DMS153 treated with DMSO at 0.1 percent for 48 hours (cell line): Measurements from ENCODE around the gene UMAD1.
"Not testable (repeated sequence)": the region's sequence is repeated elsewhere in the genome, so short reads cannot be mapped to it uniquely, and the experiment has no call there.

ENCODE experiments used
- DNase-seq: peaks from one replicate; lab custom pipeline; 2025; ENCODE audit not compliant: unreplicated experiment; lab: John Stamatoyannopoulos, UW

The UMAD1 gene

DNA sequence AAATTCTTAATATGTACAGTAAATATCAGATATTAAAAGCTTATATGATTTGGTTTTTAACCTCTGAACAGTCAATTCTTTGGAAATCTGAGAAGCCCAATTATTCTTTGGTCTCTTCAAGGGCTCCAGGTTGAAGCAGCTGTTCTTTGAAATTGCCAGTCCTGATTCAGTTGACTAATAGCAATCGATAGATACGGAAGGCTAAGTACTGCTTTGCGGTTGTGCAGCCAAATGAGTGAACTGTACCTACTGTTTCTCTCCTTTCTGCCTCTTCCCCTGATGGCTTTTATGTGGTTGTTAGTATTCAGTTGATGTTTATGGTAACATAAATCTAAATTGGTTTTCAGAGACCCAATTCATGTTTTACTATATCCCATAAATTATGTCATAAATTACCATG, 181.0 kb downstream of the UMAD1 start:
- DNase-seq, result peak; percentile 52

DNA sequence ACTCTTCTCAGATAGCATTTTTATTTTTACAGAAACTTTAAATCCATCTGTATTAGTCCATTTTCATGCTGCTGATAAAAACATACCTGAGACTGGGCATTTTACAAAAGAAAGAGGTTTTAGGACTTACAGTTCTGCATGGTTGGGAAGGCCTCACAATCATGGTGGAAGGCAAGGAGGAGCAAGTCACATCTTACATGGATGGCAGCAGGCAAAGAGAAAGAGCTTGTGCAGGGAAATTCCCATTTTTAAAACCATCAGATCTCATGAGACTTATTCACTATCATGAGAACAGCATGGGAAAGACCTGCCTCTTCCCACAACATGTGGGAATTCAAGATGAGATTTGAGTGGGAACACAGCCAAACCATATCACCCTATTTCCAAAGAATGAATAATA, 184.7 kb downstream of the UMAD1 start:
- DNase-seq, result not testable (repeated sequence)

DNA sequence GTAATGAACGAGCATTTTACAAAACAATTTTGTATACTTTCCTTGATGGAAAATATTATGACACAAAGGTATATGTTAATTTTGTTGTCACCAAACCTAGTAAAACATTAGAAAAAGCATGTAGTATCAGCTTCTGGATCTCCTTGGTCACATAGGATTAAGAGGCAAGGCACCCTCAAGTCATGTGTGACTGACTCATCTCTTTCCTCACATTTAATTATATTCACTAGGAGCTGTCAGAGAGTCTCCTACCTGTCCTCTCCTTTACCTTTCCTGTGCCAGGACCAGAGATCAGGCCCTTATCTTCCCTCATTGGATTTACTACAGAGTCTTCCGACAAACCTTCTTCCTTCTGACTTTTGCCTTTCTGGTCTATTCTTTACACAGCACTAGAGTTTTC, 189.1 kb downstream of the UMAD1 start:
- DNase-seq, result no peak

DNA sequence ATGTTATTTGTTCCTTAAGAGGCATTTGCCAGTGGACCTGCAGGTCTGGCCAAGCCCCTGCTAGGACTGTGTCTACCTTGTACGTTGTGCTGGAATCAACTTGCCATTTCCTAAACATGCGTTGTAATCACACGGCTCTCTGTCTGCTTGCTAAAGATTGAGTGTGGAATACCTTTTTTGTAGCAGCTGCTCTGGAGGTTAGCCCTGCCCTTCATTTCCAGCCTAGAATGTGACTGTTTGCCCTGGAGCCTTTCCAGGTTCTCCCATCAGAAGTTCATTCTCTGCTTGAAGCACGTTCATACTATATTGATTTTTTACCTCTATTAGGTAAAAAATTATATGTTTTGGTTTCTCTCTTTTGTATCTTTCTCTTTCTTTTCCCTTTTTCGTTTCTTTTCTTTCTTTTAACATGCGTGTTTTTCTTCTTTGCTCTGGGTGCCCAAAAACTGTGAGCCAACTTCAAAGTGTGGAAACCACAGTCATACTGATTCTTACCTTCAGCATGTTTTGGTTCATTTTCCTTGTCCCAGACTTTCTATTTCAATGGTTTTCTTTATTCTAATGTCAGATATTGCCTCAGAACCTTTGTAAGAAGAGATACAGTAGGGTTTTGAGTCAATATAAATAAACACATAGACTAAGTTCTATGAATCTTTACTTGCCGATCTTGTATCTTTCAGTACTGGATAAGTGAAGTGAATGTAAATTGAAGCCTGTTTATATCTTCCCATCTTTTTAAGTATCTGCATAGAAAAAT, 189.7 kb downstream of the UMAD1 start:
- DNase-seq, result peak; percentile 38

DNA sequence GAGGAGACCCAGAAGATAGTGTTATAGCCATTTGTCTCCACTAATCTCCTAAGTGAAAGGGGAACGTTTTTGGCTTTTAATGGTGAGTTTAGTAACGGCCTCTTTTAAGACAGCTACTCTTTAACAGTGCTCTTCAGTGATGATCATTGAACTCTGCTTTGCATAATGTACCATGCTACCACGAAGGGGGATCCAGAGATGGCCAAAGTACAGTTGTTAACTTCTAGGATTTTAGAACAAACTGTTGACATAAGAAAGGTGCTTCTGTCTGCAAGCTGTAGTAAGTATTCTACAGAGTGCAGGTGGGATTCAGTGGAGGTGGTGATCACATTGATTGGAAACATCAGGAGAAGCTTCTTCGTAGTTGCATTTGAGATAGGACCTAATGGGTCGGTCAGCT, 192.0 kb downstream of the UMAD1 start:
- DNase-seq, result no peak

DNA sequence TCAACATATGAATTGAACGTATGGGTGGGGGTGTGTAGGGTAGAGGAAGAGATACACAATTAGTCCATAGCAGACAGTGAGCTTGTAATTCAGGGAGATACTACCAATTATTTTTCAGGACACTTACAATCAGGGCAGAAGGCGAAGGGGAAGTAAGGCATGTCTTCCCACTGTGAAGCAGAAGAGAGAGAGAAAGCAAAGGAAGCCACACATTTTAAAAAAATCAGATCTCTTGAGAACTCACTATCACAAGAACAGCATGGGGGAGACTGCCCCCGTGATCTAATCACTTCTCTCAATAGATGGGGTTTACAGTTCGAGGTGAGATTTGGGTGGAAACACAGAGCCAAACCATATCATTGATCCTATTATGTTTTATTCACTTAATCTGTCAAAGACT, 194.2 kb downstream of the UMAD1 start:
- DNase-seq, result no peak

DNA sequence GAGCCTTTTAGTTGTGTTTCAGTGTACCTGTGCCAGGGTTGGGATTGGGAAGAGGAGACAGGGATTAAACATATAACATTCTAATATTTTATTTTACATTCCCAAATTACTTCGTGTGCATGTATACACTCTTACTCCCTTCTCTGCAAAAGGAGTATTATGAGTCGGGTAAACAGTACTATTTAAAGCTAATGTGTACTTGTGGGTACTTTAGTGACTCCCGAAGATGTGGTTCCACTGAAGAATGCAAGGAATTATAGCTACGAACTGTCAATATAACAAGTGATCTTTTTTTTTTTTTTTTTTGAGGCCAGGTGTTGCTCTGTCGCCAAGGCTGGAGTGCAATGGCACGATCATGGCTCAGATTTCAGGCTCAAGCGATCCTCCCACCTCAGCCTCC, 200.5 kb downstream of the UMAD1 start:
- no peak for DNase-seq

DNA sequence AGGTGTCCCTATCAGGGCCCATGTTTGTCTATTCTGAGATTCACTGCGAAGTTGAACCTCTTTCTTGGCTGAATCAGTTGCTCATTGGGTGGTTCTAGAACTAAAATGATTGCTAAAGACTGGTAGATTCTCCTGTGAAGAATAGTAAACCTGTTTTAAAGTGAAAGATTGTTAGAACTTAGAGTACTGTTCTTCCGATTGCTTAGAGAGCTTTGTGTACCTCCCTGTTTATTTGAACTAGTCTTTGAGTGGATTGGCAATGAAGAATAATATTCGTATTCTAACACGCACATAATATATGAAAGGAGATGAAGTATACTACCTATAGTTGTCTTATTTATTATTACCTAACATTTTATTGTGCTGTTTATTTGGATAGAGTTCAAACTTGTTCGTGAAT, 202.7 kb downstream of the UMAD1 start:
- no peak for DNase-seq

DNA sequence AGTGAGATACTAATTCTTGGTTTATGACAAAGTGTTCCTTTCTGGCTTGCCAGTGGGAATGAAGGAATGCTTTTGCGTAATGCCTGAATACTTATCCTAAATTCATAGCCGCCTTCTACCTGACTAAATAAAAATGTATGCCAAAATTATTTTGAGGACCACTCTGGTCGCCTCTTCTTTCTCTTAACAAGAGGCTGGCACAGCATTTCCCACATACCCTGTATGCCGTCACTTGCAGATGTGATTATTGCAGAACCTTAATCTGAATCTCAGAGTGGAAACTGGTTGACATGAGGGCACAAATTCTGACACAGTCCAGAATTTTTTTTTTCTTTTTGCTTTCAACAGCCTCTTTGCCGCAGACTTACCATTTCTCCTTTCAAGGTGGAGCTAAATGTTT, 203.4 kb downstream of the UMAD1 start:
- DNase-seq, result no peak

DNA sequence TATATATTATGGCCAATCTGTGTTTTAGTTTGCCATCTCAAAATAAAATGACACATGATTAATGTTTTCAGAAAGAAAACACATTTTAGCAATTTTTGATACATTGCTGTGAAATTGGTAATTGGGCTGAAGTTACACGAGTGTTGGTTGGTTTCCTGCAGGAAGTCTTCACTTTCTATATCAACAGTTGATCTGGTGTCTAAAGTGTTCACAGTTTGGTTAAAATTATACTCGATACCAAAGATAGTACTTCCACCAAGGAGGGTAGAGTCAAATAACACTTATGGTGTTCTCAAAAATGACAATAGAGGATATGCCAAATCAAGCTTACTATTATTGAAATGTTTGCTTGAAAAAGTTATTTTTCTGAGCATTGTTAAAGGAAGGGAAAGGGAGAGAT, 207.7 kb downstream of the UMAD1 start:
- DNase-seq, result no peak

DNA sequence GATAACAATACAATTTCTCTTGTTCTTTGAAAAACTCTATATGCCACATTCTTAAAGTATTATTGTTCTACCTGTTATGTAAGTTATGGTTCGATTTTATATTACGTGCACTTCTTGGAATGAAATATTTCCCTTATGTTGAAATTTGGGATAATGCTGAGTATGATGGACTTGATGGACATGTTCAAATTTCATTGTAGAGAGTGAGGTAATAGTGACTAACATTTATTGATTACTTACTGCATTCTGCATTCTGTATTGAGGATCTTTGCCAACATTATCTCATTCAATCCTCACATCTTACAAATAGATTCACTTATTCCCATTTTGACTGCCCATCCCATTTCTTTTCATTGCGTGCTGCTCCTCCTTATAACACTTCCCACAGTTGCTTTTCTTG, 208.3 kb downstream of the UMAD1 start:
- DNase-seq, result no peak

DNA sequence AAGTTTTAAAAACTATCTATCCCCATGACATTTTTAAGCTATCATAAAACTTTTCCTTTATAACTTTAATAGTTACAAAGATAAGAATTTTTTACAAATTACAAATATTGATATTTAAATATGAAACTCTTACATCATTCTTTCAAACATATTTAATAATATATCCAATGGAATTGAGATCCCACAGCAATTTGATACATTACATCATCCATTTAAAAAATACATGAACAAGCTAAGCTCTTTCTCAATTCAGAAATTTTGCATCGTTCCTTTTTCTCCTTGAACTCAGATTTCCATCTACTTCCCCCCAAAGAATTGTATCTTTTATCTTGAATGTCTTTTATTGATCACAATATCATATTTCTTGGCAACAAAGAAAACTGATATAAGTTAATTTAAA, 209.6 kb downstream of the UMAD1 start:
- DNase-seq, result no peak

DNA sequence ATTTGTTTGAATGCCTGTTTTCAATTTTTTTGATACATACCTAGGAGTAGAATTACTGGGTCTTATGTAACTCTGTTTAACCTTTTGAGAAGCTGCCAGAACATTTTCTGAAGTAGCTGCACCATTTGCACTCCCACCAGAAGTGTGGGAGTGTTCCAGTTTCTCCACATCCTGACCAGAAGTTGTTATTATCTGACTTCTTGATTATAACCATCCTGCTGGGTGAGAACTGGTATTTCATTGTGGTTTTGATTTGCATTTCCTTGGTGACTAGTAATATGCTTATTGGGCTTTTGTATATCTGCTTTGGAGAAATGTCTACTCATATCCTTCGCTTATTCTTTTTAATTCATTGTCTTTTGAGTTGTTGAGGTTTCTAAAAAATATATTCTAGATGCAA, 210.8 kb downstream of the UMAD1 start:
- DNase-seq, result no peak

DNA sequence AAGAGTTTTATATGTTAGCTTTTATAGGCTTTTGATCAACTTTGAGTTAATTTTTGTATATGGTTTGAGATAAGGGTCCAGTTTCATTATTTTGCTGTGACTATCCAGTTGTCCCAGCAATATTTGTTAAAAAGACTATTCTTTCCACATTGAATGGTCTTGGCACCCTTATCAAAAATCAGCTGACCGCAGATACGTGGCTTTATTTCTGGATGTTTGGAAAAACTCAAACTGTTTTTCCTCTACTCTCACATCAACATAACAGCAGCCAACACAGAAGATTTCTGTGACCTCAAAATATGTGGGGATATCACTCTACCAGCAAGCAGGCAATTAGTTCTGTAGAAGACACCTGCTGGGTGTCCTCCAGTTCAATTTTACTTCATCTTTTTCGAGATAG, 211.4 kb downstream of the UMAD1 start:
- no peak for DNase-seq

DNA sequence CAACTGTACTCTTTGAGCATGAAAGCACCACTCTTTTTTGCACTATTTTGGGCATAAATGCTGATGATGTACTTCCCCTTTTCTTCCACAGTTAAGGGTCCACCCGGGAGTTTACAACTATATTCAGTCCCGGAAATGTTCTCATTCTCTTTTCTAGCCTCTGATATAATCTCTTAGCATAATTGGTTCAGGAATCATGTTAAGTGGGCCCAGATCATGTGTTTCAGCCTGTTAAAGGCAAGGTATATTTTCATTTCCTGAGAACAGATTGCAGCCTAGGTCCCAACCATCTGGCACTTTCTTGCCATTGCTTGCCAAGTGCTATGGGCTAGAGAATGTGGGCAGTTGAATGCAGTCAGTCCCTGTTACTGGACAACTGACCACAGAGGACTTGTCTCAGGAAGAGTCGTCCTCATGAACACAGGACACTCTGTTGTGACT, 216.6 kb downstream of the UMAD1 start:
- no peak for DNase-seq

DNA sequence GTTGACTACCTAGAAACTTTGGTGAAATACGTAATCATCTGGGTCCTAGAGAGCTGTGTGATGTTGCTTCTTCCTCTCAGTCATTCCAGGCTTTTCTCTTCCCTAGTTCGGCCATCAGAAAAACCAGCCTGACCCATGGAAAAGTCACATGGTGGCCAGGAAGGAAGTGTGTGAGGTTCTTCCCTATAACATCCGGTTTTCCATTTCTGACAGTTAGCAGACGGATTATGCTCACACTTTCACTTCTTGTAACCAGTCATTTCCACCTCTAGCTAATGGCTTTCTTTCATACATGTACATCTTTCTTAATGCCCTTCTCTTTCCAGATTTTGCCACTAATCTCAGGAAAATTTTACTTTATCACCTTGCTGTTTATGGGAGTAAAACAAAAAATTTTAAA, 218.0 kb downstream of the UMAD1 start:
- DNase-seq, result no peak

DNA sequence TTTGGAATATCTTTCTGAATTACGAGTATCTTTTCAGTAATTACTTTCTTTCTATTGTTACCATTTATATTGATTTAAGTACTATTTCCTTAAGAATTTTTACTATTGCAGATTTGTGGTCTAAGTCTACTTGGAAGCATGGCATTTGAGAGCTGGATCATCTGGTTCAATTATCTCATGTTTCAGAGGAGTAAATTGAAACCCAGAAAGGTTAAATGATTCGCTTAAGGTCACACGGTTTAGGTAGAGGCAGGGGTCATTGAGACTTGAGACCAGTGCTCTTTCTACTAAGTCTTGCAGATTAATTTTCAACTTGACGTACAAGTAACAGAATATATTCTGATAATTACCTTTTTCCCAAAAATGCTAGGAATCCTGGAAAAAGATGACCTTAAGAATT, 218.9 kb downstream of the UMAD1 start:
- DNase-seq, result no peak

DNA sequence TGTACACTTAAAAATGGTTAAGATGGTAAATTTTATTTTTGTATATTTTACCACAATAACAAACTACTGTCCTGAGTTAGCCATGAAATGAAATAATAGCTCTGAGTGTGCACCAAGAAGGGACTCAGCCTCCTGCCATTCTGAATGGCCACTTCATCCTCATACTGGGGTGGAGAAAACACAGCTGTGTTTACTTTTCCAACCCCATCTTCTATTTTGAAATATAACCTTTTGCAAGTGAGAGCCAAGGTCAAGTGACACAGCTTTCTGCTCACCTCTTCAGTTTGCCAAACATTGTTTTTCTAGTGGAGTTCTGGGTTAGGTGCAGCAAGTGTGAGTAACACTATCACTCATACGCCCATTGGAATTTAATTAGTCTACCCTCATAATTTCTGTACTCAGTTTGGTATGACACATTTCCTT, 220.7 kb downstream of the UMAD1 start:
- DNase-seq, result peak; percentile 99

DNA sequence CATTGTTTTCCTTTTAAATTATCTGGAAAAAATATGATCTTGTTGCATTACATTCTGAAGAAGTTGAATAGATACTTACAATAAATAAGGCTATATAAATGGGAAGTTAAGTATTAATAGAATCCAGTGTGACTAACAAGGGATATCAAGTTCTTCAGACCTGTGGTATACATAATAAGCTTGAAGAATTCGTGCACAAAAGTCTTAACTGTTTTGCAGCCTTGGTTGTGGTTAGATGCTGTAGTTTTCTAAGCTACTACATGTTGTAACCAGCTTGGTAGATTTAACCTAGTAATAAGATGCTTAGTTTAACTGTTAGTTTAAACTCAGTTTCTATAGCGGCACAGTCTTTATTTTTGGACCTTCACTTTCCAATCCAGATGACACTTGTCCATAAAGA, 221.8 kb downstream of the UMAD1 start:
- DNase-seq, result no peak

DNA sequence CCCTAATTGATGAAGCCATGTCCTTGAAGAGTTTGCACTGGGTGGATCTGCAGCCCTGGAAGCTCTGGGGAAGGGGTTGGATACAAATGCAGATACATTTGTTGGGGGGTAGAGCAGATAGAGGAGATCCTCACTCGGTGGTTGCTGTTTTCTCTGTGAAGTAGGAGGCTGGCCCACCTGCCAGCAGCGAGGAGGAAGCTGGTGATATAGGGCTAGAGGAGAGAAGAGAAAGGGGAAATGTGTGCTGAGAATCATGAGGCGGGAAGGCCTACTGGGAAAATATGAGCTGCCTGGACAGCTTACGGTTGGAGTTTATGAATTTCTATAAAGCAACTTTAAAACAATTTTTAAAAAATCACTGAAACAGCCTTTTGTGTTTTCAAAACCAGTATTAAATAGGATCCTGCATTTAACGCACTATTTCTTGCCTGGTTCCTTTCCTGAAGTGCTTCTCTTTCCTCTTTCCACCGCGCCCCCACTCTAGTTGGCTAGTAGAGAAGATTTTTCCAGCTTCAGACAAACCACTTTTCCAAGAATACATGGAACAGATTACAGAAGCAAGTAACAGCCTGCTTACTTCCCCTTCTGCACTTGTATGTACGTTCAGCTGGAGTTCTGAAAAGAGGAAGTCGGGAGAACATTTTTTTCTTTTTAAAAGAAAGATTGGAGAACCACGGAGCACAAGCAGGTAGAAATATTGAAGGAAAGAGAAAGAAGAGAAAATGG, 227.5 kb downstream of the UMAD1 start:
- no peak for DNase-seq

DNA sequence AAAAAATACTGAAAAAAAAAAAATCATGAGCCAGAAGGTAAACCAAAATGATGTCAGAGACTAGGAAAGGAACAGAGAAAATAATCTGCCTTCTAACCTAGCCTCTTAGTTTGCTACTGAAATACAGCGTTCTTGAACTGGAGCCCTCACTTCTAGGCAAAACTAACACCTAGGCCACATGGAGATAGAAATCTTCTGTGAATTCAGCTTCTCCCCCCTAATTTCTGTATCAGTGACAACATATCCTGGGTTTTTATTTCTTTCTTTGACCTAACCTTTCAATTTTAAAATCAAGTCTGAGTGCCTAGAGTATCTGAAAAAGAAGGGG, 228.0 kb downstream of the UMAD1 start:
- no peak for DNase-seq

DNA sequence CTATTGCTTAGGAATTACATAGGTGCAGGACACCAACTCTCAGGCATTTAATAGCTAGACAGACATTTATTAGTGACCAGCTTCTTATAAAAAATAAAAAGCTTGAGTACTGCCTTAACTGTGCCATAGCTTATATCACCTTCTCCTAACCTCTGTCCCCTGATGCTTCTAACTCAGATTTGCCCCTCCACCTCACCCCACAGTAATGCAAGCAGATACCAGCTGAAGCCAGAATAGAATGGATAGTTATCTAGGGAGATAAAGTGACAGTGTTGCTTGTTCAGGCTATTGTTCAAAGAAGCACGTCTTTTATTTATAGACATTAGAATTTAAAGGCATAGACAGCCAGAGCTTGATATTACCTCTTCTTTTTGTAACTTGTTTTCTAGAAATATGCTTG, 228.5 kb downstream of the UMAD1 start:
- peak; percentile 79 for DNase-seq

DNA sequence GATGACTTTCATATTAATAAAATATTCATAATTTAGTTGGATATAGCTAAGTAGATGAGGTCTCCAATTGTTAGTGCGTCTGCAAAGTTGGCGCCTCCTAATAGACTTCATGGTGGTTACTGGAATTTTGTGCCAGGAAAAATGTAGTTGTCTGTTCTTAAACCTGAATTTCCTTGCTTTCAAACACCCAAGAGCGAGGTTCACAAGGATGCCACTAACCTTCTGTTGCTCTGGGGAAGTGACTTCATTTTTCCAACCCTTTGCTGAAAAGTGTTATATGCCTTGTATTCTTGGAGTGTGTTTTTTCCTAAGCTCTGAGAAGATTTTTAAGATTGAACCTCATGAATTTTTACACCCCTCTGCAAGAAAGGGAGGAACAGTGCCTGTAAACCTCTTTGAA, 229.1 kb downstream of the UMAD1 start:
- no peak for DNase-seq
